Measurements from ENCODE around the gene HSD17B1. TPM values are rescaled to one million over a fixed set of nuclear protein-coding genes. Genes with fewer than 3 reads are reported as not detected.
A peak's percentile ranks its signal among the peaks of the same experiment; 100 is the strongest.

Gene HSD17B1
- total and polyA plus RNA-seq, 2 donors from 2014 or later, result 0.31 to 3.3 TPM

DNA sequence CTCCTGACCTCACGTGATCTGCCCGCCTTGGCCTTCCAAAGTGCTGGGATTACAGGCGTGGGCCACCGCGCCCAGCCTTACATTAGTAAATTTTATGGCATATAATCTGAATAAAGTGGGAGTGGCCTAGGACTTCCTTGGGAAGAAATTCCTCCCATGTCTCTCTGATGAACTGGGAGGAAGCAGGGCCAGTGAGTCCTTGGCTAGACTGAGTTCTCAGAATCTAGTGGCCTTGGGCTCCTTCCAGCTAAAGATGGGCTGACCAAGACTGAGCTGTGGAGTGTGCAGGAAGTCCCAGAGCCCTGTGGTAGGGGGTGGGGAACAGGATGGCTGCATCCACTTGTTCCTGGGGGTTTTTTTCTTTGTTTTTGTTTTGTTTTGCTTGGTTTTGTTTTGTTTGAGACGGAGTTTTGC is 26.7 kb upstream of the HSD17B1 start:
- Histone ChIP-seq H3K9ac (ENCODE audit: low read length in 3 of 3) (no peak overlapping the region), H3K27me3 (ENCODE audit: control insufficient read depth, insufficient read depth, low read length) (no peaks in the 10 kb centered on the region), H3K9me3 (ENCODE audit: control insufficient read depth in 2 of 3, insufficient read depth in 1 of 3, low read length in 3 of 3) (no peaks in the 10 kb centered on the region), H3K36me3 (ENCODE audit: control insufficient read depth in 2 of 3, insufficient read depth in 3 of 3, low read length in 3 of 3) (peaks cover 0 to 17% (median 6%) of the 10 kb centered on the region in 3 donors), H3K4me1 (ENCODE audit: control insufficient read depth in 2 of 3, insufficient read depth in 2 of 3, low read depth in 1 of 3, low read length in 3 of 3) (peaks cover 2 to 23% (median 18%) of the 10 kb centered on the region in 3 donors), H3K27ac (ENCODE audit: low read depth in 2 of 2, low read length in 2 of 2) (no peak overlapping the region), H3K4me3 (ENCODE audit: low read length in 3 of 3) (no peak overlapping the region)
- intact Hi-C loops (cut with DNase I), result no loop called here
- FAIRE-seq (no peak), DNase-seq (peak in 1 of 5 donors; percentile 59)
- TF ChIP-seq, protein P1, sequence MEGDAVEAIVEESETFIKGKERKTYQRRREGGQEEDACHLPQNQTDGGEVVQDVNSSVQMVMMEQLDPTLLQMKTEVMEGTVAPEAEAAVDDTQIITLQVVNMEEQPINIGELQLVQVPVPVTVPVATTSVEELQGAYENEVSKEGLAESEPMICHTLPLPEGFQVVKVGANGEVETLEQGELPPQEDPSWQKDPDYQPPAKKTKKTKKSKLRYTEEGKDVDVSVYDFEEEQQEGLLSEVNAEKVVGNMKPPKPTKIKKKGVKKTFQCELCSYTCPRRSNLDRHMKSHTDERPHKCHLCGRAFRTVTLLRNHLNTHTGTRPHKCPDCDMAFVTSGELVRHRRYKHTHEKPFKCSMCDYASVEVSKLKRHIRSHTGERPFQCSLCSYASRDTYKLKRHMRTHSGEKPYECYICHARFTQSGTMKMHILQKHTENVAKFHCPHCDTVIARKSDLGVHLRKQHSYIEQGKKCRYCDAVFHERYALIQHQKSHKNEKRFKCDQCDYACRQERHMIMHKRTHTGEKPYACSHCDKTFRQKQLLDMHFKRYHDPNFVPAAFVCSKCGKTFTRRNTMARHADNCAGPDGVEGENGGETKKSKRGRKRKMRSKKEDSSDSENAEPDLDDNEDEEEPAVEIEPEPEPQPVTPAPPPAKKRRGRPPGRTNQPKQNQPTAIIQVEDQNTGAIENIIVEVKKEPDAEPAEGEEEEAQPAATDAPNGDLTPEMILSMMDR (IDR thresholded peaks at IDR 0.05; ENCODE audit: borderline replicate concordance, extremely low read depth, insufficient read depth), result no peak

DNA sequence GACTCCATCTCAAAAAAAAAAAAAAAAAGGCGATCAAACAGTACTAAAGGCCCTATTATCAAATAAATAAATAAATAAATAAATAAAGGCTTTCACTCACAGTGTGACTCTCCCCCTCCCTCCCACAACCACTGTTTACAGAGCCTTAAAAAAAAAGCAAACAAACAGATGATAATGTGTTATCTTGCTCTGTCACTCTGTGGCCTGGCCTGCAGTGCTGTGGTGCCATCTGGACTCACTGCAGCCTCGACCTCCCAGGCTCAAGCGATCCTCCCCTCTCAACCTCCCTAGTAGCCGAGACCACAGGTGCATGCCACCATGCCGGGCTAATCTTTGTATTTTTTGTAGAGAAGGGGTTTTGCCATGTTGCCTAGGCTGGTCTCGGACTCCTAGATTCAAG is 24.8 kb upstream of the HSD17B1 start:
- Histone ChIP-seq H3K27me3 (ENCODE audit: control insufficient read depth, insufficient read depth, low read length) (no peaks in the 10 kb centered on the region), H3K36me3 (ENCODE audit: control insufficient read depth in 2 of 3, insufficient read depth in 3 of 3, low read length in 3 of 3) (peaks cover 0 to under 1% (median 0%) of the 10 kb centered on the region in 3 donors), H3K4me1 (ENCODE audit: control insufficient read depth in 2 of 3, insufficient read depth in 2 of 3, low read depth in 1 of 3, low read length in 3 of 3) (peaks cover 0 to 6% (median 4%) of the 10 kb centered on the region in 3 donors), H3K4me3 (ENCODE audit: low read length in 3 of 3) (no peak overlapping the region), H3K27ac (ENCODE audit: low read depth in 2 of 2, low read length in 2 of 2) (no peak overlapping the region), H3K9ac (ENCODE audit: low read length in 3 of 3) (no peak overlapping the region), H3K9me3 (ENCODE audit: control insufficient read depth in 2 of 3, insufficient read depth in 1 of 3, low read length in 3 of 3) (no peaks in the 10 kb centered on the region)
- intact Hi-C loops (cut with DNase I), result no loop called here
- DNase-seq (peak in 1 of 5 donors; percentile 56), FAIRE-seq (no peak)
- TF ChIP-seq, protein P1 (IDR thresholded peaks at IDR 0.05; ENCODE audit: borderline replicate concordance, extremely low read depth, insufficient read depth), result no peak

GRCh38 chr17:42529061-42529460 is 23.7 kb upstream of the HSD17B1 start:
- DNase-seq (no peak), FAIRE-seq (no peak)
- no peak overlapping the region for H3K27ac ChIP-seq (ENCODE audit: low read depth in 2 of 2, low read length in 2 of 2)
- H3K9ac ChIP-seq (ENCODE audit: low read length in 3 of 3), result no peak overlapping the region
- no peaks in the 10 kb centered on the region for H3K9me3 ChIP-seq (ENCODE audit: control insufficient read depth in 2 of 3, insufficient read depth in 1 of 3, low read length in 3 of 3)
- H3K4me1 ChIP-seq (ENCODE audit: control insufficient read depth in 2 of 3, insufficient read depth in 2 of 3, low read depth in 1 of 3, low read length in 3 of 3), result peaks cover 0 to 6% (median 2%) of the 10 kb centered on the region in 3 donors
- H3K4me3 ChIP-seq (ENCODE audit: low read length in 3 of 3), result no peak overlapping the region
- TF ChIP-seq, protein P1 (IDR thresholded peaks at IDR 0.05; ENCODE audit: borderline replicate concordance, extremely low read depth, insufficient read depth), result no peak
- H3K27me3 ChIP-seq (ENCODE audit: control insufficient read depth, insufficient read depth, low read length), result no peaks in the 10 kb centered on the region
- no peaks in the 10 kb centered on the region for H3K36me3 ChIP-seq (ENCODE audit: control insufficient read depth in 2 of 3, insufficient read depth in 3 of 3, low read length in 3 of 3)
- intact Hi-C loops (cut with DNase I), result no loop called here

GRCh38 chr17:42530952-42531454 is 21.7 kb upstream of the HSD17B1 start:
- TF ChIP-seq, protein P1 (IDR thresholded peaks at IDR 0.05; ENCODE audit: borderline replicate concordance, extremely low read depth, insufficient read depth), result no peak
- H3K4me1 ChIP-seq (ENCODE audit: control insufficient read depth in 2 of 3, insufficient read depth in 2 of 3, low read depth in 1 of 3, low read length in 3 of 3), result peaks cover 4 to 14% (median 8%) of the 10 kb centered on the region in 3 donors
- intact Hi-C loops (cut with DNase I), result no loop called here
- no peaks in the 10 kb centered on the region for H3K9me3 ChIP-seq (ENCODE audit: control insufficient read depth in 2 of 3, insufficient read depth in 1 of 3, low read length in 3 of 3)
- H3K27ac ChIP-seq (ENCODE audit: low read depth in 2 of 2, low read length in 2 of 2), result no peak overlapping the region
- no peak overlapping the region for H3K9ac ChIP-seq (ENCODE audit: low read length in 3 of 3)
- FAIRE-seq, result no peak
- no peak overlapping the region for H3K4me3 ChIP-seq (ENCODE audit: low read length in 3 of 3)
- H3K27me3 ChIP-seq (ENCODE audit: control insufficient read depth, insufficient read depth, low read length), result no peaks in the 10 kb centered on the region
- no peaks in the 10 kb centered on the region for H3K36me3 ChIP-seq (ENCODE audit: control insufficient read depth in 2 of 3, insufficient read depth in 3 of 3, low read length in 3 of 3)
- no peak for DNase-seq
